Measurements from ENCODE around the gene MORN4. TPM values are rescaled to one million over a fixed set of nuclear protein-coding genes. Genes with fewer than 3 reads are reported as not detected.

The MORN4 gene
- polyA plus RNA-seq, 1 of the 3 experiments (the other 2 are of a cell fraction), result 31.4 TPM

GRCh38 chr10:97607095-97607636 lies 26.1 kb downstream of the MORN4 start:
- TF ChIP-seq FOSL2 (IDR thresholded peaks at IDR 0.05; ENCODE audit: borderline replicate concordance, low read depth) (no peak), SIN3A (IDR thresholded peaks at IDR 0.05; ENCODE audit: borderline replicate concordance, low read depth, low read length) (no peak), USF1 (IDR thresholded peaks at IDR 0.05; ENCODE audit: borderline replicate concordance, low read depth) (no peak), IRF3 (IDR thresholded peaks at IDR 0.05; ENCODE audit: low read depth, low read length) (no peak), SMC3 (IDR thresholded peaks at IDR 0.05; ENCODE audit: low read depth, low read length) (no peak), TEAD4 (IDR thresholded peaks at IDR 0.05; ENCODE audit: borderline replicate concordance, insufficient read depth) (no peak), REST (IDR thresholded peaks at IDR 0.05; ENCODE audit: low read depth, low read length) (no peak), POLR2AphosphoS5 (IDR thresholded peaks at IDR 0.05; ENCODE audit: low read depth, low read length) (no peak), MAX (IDR thresholded peaks at IDR 0.05; ENCODE audit: low read depth) (no peak), EZH2phosphoT487 (IDR thresholded peaks at IDR 0.05; ENCODE audit: borderline replicate concordance, low read depth) (no peak), CHD2 (IDR thresholded peaks at IDR 0.05; ENCODE audit: low read length, partially characterized antibody) (no peak), GATA2 (CRISPR knock-in tag; IDR thresholded peaks at IDR 0.05) (no peak), MXI1 (IDR thresholded peaks at IDR 0.05; ENCODE audit: low read depth, low read length) (no peak), GABPA (IDR thresholded peaks at IDR 0.05; ENCODE audit: low read depth) (no peak), EP300 (IDR thresholded peaks at IDR 0.05; ENCODE audit: borderline replicate concordance in 1 of 2, low read depth in 1 of 2, low read length in 1 of 2) (no peak)
- Histone ChIP-seq H3K36me3 (replicated peaks in 1 of 2; ENCODE audit: control insufficient read depth in 1 of 2, insufficient read depth in 2 of 2, low read length in 1 of 2) (no peaks in the 10 kb centered on the region), H3K9me2 (no peaks in the 10 kb centered on the region), H4K20me1 (ENCODE audit: insufficient read depth) (no peaks in the 10 kb centered on the region), H3K9ac (no peak overlapping the region), H2AFZ (ENCODE audit: low read depth) (no peak overlapping the region), H3K79me2 (ENCODE audit: insufficient read depth) (no peaks in the 10 kb centered on the region), H3F3A (replicated peaks; ENCODE audit: insufficient read depth) (no peaks in the 10 kb centered on the region), H3K27me3 (ENCODE audit: insufficient read depth) (no peaks in the 10 kb centered on the region), H3K4me3 (ENCODE audit: low read depth in 2 of 2, low read length in 1 of 2) (no peak overlapping the region), H3K4me1 (ENCODE audit: control insufficient read depth in 1 of 2, insufficient read depth in 2 of 2, low read depth in 1 of 2, low read length in 1 of 2) (no peaks in the 10 kb centered on the region), H3K9me3 (no peaks in the 10 kb centered on the region), H3K4me2 (no peak overlapping the region), H3K27ac (ENCODE audit: low read depth in 2 of 2, low read length in 1 of 2) (no peak overlapping the region)
- DNase-seq, result no peak
- POLR2A ChIA-PET, result no interaction called here
- CTCF ChIA-PET, result interaction anchor here (1.3 to 1.6 kb wide), 2 partner anchors 35 to 53 kb away, joined by 3 to 5 read pairs; no protein-coding TSS in a partner anchor
- 92% methylated on average over 5 of the region's 5 CpGs for WGBS (ENCODE audit: low lambda C conversion rate)
